PC-3 (cell line): ENCODE measurements around the gene PTPRN2. TPM values are rescaled to one million over a fixed set of nuclear protein-coding genes. Genes with fewer than 3 reads are reported as not detected.

Experiments
- ATAC-seq: fragments of 200-7000 bp; cut with Tn5 transposase; 2 replicates; pipeline ENCODE4 v1.9.1; 2020; ENCODE audit warnings: mild to moderate bottlenecking, moderate library complexity
- BruUV-seq: library from RNA; stranded (reverse); fragments of 400-500 nt; replicated peaks from 2 replicates; lab custom pipeline; 2021; lab: Mats Ljungman, UMichigan
- CTCF ChIA-PET: fragments of 300-600 bp; sonication (Branson Sonifier 250); formaldehyde crosslinking; loops from one replicate; lab custom pipeline; 2022; ENCODE audit warnings: antibody characterized with exemption; lab: Charles Lee
- POLR2A ChIA-PET: fragments of 300-600 bp; sonication (Branson Sonifier 250); formaldehyde crosslinking; loops from one replicate; lab custom pipeline; 2022; ENCODE audit warnings: antibody characterized with exemption; ENCODE audit not compliant: unreplicated experiment; lab: Charles Lee
- DNase-seq: peaks from one replicate; pipeline ENCODE4 v3.0.0-alpha.2; 2015
- H2AFZ ChIP-seq: fragments of 300-600 bp; sonication (generic); 2 replicates; pipeline ENCODE4 v1.6.0; 2016; ENCODE audit warnings: antibody characterized with exemption, low read length
- H3F3A ChIP-seq: fragments of 300-600 bp; sonication (generic); one replicate; pipeline ENCODE4 v1.6.0; 2017; ENCODE audit warnings: antibody characterized with exemption, low read length, control low read depth, mild to moderate bottlenecking; ENCODE audit not compliant: unreplicated experiment
- H3K27ac ChIP-seq: fragments of 300-600 bp; sonication (generic); 2 replicates; pipeline ENCODE4 v1.5.1; 2016; ENCODE audit warnings: mild to moderate bottlenecking, low read length
- H3K27me3 ChIP-seq: fragments of 300-600 bp; sonication (generic); 2 replicates; pipeline ENCODE4 v1.6.1; 2016; ENCODE audit warnings: low read length, mixed read lengths
- H3K36me3 ChIP-seq: fragments of 300-600 bp; sonication (generic); 2 replicates; pipeline ENCODE4 v1.6.1; 2016; ENCODE audit warnings: low read depth, mixed run types, low read length, mixed read lengths
- H3K4me1 ChIP-seq: fragments of 300-600 bp; sonication (generic); 2 replicates; pipeline ENCODE4 v1.5.1; 2016; ENCODE audit warnings: low read length; ENCODE audit not compliant: insufficient read depth
- H3K4me2 ChIP-seq: fragments of 300-600 bp; sonication (generic); 2 replicates; pipeline ENCODE4 v1.6.0; 2016; ENCODE audit warnings: low read length
- H3K4me3 ChIP-seq: fragments of 300-600 bp; sonication (generic); 2 replicates; pipeline ENCODE4 v1.5.1; 2016; ENCODE audit warnings: mild to moderate bottlenecking, low read length, mixed read lengths
- H3K79me2 ChIP-seq: fragments of 300-600 bp; sonication (generic); 2 replicates; pipeline ENCODE4 v1.6.1; 2017; ENCODE audit warnings: low read length, mixed read lengths
- H3K9ac ChIP-seq: fragments of 300-600 bp; sonication (generic); 2 replicates; pipeline ENCODE4 v1.6.0; 2016; ENCODE audit warnings: mild to moderate bottlenecking, low read length
- H3K9me2 ChIP-seq: fragments of 300-600 bp; sonication (generic); replicated peaks from 2 replicates; pipeline ENCODE4 v1.6.1; 2016; ENCODE audit warnings: mixed run types, low read length, mixed read lengths
- H3K9me3 ChIP-seq: fragments of 300-600 bp; sonication (generic); 2 replicates; pipeline ENCODE4 v1.6.1; 2016; ENCODE audit warnings: low read length, mixed read lengths
- H4K20me1 ChIP-seq: fragments of 300-600 bp; sonication (generic); 2 replicates; pipeline ENCODE4 v1.6.1; 2016; ENCODE audit warnings: low read length, mixed read lengths
- CTCF ChIP-seq: fragments of 300-600 bp; sonication (generic); conservative IDR thresholded peaks from 2 replicates; pipeline ENCODE4 v1.5.1; 2017; ENCODE audit warnings: antibody characterized with exemption, low read depth, mild to moderate bottlenecking, low read length
- EZH2 ChIP-seq: fragments of 300-600 bp; sonication (generic); IDR thresholded peaks from one replicate; pipeline ENCODE4 v1.6.1; 2017; ENCODE audit warnings: antibody characterized with exemption, mild to moderate bottlenecking, low read length; ENCODE audit not compliant: unreplicated experiment
- EZH2phosphoT487 ChIP-seq: fragments of 300-600 bp; sonication (generic); IDR thresholded peaks from 2 replicates; pipeline ENCODE4 v1.6.1; 2018; ENCODE audit warnings: mild to moderate bottlenecking, antibody characterized with exemption, low read length, borderline replicate concordance
- intact Hi-C: fragments of 100-400 bp; cut with micrococcal nuclease; formaldehyde crosslinking; loops from 2 replicates; pipeline ENCODE4 v1.9.0; 2023
- total RNA-seq: library from RNA; depleted of rRNA; stranded (reverse); fragments of >200 nt; gene quantifications from 2 replicates; pipeline ENCODE4 v1.2.3, GENCODE V29; 2014

PTPRN2 gene
- total RNA-seq, 1 experiment from 2014 or later: 3.2 TPM

DNA sequence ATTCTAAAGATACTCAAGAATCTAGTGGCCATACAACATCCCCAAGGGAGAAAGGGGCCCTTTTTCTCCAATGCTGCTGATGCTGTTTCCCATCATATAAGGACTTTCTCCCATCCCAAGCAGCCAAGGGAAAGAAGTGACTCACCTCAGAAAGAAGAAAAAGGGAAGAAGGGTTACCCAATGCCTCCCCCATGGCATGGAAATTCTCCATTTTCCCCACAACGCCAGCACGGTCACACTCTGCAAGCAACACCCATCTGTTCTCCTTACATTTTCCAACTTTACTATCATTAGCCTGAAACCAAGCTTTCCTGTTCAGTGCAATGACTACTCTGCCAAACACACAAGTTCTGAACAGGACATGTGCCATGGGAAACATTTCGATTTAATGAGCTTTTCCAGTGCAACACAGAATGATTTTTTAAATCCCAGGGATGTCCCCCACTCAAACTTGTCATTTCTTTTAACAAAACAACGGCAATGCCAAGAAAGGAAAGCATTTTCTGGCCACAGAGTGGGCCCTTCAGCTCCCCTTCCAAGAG lies 67.9 kb downstream of the PTPRN2 start:
- ATAC-seq: no peak

DNA sequence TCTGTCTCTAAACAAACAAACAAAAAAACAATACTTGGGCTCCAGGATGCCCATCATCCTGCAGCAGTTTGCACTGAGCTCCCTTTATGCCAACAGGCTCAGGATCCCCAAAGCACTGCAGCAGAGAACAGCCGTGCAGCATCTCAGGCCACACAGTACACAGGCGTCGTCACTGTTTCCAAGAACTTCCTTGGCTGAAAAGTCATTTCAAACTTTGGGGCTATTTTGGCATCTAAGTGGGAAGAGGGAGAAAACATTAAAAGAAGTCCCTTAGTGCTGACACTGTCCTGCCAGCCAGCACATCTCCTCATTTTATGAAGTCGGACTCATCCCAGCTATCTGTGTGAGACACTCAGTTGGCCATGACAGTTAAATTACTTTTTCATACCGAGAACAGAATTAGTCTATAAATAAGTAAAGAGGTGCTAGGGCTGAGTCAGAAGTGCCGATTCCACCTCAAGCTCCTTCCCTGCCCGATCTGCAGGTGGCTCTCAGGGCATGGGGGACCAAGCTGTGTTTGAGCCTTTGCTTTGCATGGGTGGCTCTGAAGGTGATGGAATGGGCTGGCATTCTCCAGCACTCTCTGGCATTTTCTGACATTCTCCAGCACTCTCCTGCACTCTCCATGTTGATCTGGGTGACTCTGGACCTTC lies 68.5 kb downstream of the PTPRN2 start:
- DNase-seq (no peak), ATAC-seq (no peak)
- no peaks in the 10 kb centered on the region for H3F3A ChIP-seq
- no TSS peak for BruUV-seq
- no peaks in the 10 kb centered on the region for H3K79me2 ChIP-seq
- no peak overlapping the region for H3K4me3 ChIP-seq
- no peak overlapping the region for H2AFZ ChIP-seq
- H4K20me1 ChIP-seq: no peaks in the 10 kb centered on the region
- no peak overlapping the region for H3K9ac ChIP-seq
- no peak overlapping the region for H3K4me2 ChIP-seq
- H3K27me3 ChIP-seq: peaks cover 50% of the 10 kb centered on the region
- H3K36me3 ChIP-seq: no peaks in the 10 kb centered on the region
- CTCF ChIA-PET: no interaction called here
- no peaks in the 10 kb centered on the region for H3K4me1 ChIP-seq
- H3K9me2 ChIP-seq: no peaks in the 10 kb centered on the region
- intact Hi-C loops: no loop called here
- POLR2A ChIA-PET: no interaction called here
- H3K9me3 ChIP-seq: no peaks in the 10 kb centered on the region
- H3K27ac ChIP-seq: no peak overlapping the region
- no peak for TF ChIP-seq EZH2phosphoT487

More for the DNA sequence above, 67.9 kb downstream of the PTPRN2 start:
- no peaks in the 10 kb centered on the region for H3K79me2 ChIP-seq
- H3K27me3 ChIP-seq: peaks cover 44% of the 10 kb centered on the region
- CTCF ChIA-PET: no interaction called here
- no peak for DNase-seq
- H3F3A ChIP-seq: no peaks in the 10 kb centered on the region
- no peaks in the 10 kb centered on the region for H4K20me1 ChIP-seq
- H3K4me2 ChIP-seq: no peak overlapping the region
- H3K27ac ChIP-seq: no peak overlapping the region
- no peaks in the 10 kb centered on the region for H3K9me2 ChIP-seq
- H3K4me3 ChIP-seq: no peak overlapping the region
- H2AFZ ChIP-seq: no peak overlapping the region
- intact Hi-C loops: no loop called here
- H3K36me3 ChIP-seq: no peaks in the 10 kb centered on the region
- no peak overlapping the region for H3K9ac ChIP-seq
- H3K4me1 ChIP-seq: no peaks in the 10 kb centered on the region
- TF ChIP-seq CTCF: no peak
- no peaks in the 10 kb centered on the region for H3K9me3 ChIP-seq
- no TSS peak for BruUV-seq
- POLR2A ChIA-PET: no interaction called here

- no peaks in the 10 kb centered on the region for H3F3A ChIP-seq
- ATAC-seq (no peak), DNase-seq (no peak)
- no peak overlapping the region for H3K27ac ChIP-seq
- intact Hi-C loops: no loop called here
- ChIA-PET POLR2A (no interaction called here), CTCF (no interaction called here)
- no peak overlapping the region for H3K4me2 ChIP-seq
- H3K27me3 ChIP-seq: peaks cover 65% of the 10 kb centered on the region
- H4K20me1 ChIP-seq: no peaks in the 10 kb centered on the region
- TF ChIP-seq EZH2 (no peak), EZH2phosphoT487 (no peak), CTCF (no peak)
- no peak overlapping the region for H3K9ac ChIP-seq
- H3K9me3 ChIP-seq: no peaks in the 10 kb centered on the region
- H3K9me2 ChIP-seq: no peaks in the 10 kb centered on the region
- H3K4me3 ChIP-seq: no peak overlapping the region
- no peaks in the 10 kb centered on the region for H3K36me3 ChIP-seq
- no peak overlapping the region for H2AFZ ChIP-seq
- no peaks in the 10 kb centered on the region for H3K4me1 ChIP-seq
- H3K79me2 ChIP-seq: no peaks in the 10 kb centered on the region
- no TSS peak for BruUV-seq
These were observed 70.1 kb downstream of the PTPRN2 start for GRCh38 chr7:158517571-158517970.
